DLD1 (cell line): ENCODE measurements around the gene TIMP1.
"Not testable (repeated sequence)": the region's sequence is repeated elsewhere in the genome, so short reads cannot be mapped to it uniquely, and the experiment has no call there.

Source experiments
- in situ Hi-C: cut with HindIII; loops from 2 replicates; pipeline ENCODE4 v1.10.0; 2017; ENCODE audit warnings: low sequenced_read_pairs

TIMP1 gene

GRCh38 chrX:47597222-47597621 lies 15.0 kb downstream of the TIMP1 start:
- in situ Hi-C loops = no loop called here

- in situ Hi-C loops = not testable (repeated sequence)
These were observed 20.9 kb downstream of the TIMP1 start for GRCh38 chrX:47603125-47603524.

GRCh38 chrX:47605024-47605423 lies 22.8 kb downstream of the TIMP1 start:
- in situ Hi-C loops = no loop called here

- in situ Hi-C loops = no loop called here
These were observed 24.9 kb downstream of the TIMP1 start for GRCh38 chrX:47607091-47607490.

GRCh38 chrX:47608130-47608810 lies 26.0 kb downstream of the TIMP1 start:
- in situ Hi-C loops = no loop called here

GRCh38 chrX:47610511-47610910 lies 28.3 kb downstream of the TIMP1 start:
- in situ Hi-C loops = no loop called here

GRCh38 chrX:47611489-47611888 lies 29.3 kb downstream of the TIMP1 start:
- in situ Hi-C loops = no loop called here

GRCh38 chrX:47611926-47612325 lies 29.7 kb downstream of the TIMP1 start:
- in situ Hi-C loops = no loop called here

- in situ Hi-C loops = no loop called here
These were observed 30.2 kb downstream of the TIMP1 start for GRCh38 chrX:47612418-47612817.

GRCh38 chrX:47613082-47613481 lies 30.8 kb downstream of the TIMP1 start:
- in situ Hi-C loops = no loop called here

GRCh38 chrX:47614618-47615017 lies 32.4 kb downstream of the TIMP1 start:
- in situ Hi-C loops = no loop called here

GRCh38 chrX:47618923-47619485 lies 36.8 kb downstream of the TIMP1 start:
- in situ Hi-C loops = no loop called here

GRCh38 chrX:47619486-47620302 lies 37.5 kb downstream of the TIMP1 start, which contains the start of gene SYN1:
Gene SYN1 (minus strand): TSS chrX:47619857. CDS start chrX:47619728, 129 bp downstream.
- in situ Hi-C loops = no loop called here

GRCh38 chrX:47620303-47620685 lies 38.1 kb downstream of the TIMP1 start:
- in situ Hi-C loops = no loop called here

GRCh38 chrX:47621851-47622250 lies 39.6 kb downstream of the TIMP1 start:
- in situ Hi-C loops = no loop called here

- in situ Hi-C loops = no loop called here
These were observed 41.3 kb downstream of the TIMP1 start for GRCh38 chrX:47623540-47624027.

- in situ Hi-C loops = no loop called here
These were observed 43.1 kb downstream of the TIMP1 start for GRCh38 chrX:47625365-47625764.

- in situ Hi-C loops = no loop called here
These were observed 46.7 kb downstream of the TIMP1 start for GRCh38 chrX:47628982-47629381.

GRCh38 chrX:47629419-47630200 lies 47.4 kb downstream of the TIMP1 start, which contains the start of gene CFP:
Gene CFP (minus strand): TSS chrX:47629930. CDS start chrX:47629844, 86 bp downstream.
- in situ Hi-C loops = no loop called here

- in situ Hi-C loops = no loop called here
These were observed 49.4 kb downstream of the TIMP1 start for GRCh38 chrX:47631676-47632075.

GRCh38 chrX:47632666-47633065 lies 50.4 kb downstream of the TIMP1 start:
- in situ Hi-C loops = no loop called here
